Mesenchymal stem cell (in vitro differentiated cells and primary cell): ENCODE measurements around the gene DSP.

ENCODE experiments used
- DNase-seq: peaks from one replicate; pipeline ENCODE4 v3.0.0-alpha.2; 2013
- H2AFZ ChIP-seq: one replicate; pipeline ENCODE4 v1.6.1; 2013; ENCODE audit warnings: low read depth, mild to moderate bottlenecking, control low read depth, inconsistent platforms, low read length, moderate library complexity
- H2AK5ac ChIP-seq: 2 replicates; pipeline ENCODE4 v1.6.1; 2013; ENCODE audit warnings: low read length, moderate library complexity, mild to moderate bottlenecking, inconsistent platforms; ENCODE audit not compliant: severe bottlenecking
- H2BK120ac ChIP-seq: one replicate; pipeline ENCODE4 v1.6.1; 2013; ENCODE audit warnings: low read depth, mild to moderate bottlenecking, inconsistent platforms, low read length, moderate library complexity
- H2BK12ac ChIP-seq, 2 experiments: one replicate each; pipeline ENCODE4 v1.6.1; 2013; ENCODE audit warnings: inconsistent platforms in 2 of 2, low read length in 2 of 2, mild to moderate bottlenecking in 2 of 2, moderate library complexity in 2 of 2, control low read depth in 1 of 2
- H2BK15ac ChIP-seq: one replicate; pipeline ENCODE4 v1.6.1; 2013; ENCODE audit warnings: mild to moderate bottlenecking, low read depth, inconsistent platforms; ENCODE audit not compliant: poor library complexity, severe bottlenecking
- H2BK5ac ChIP-seq: 2 replicates; pipeline ENCODE4 v1.6.1; 2013; ENCODE audit warnings: low read depth, mild to moderate bottlenecking, low read length, control low read depth, inconsistent platforms; ENCODE audit not compliant: poor library complexity, severe bottlenecking
- H3K14ac ChIP-seq, 2 experiments: one replicate each; pipeline ENCODE4 v1.6.1; 2013; ENCODE audit warnings: inconsistent platforms in 2 of 2, low read length in 2 of 2, control low read depth in 1 of 2, mild to moderate bottlenecking in 1 of 2, moderate library complexity in 1 of 2
- H3K18ac ChIP-seq, 2 experiments: one replicate each; pipeline ENCODE4 v1.6.1; 2013; ENCODE audit warnings: inconsistent platforms in 2 of 2, low read length in 2 of 2, control low read depth in 1 of 2, low read depth in 1 of 2, mild to moderate bottlenecking in 1 of 2
- H3K23ac ChIP-seq, 2 experiments: one replicate each; pipeline ENCODE4 v1.6.1; 2013; ENCODE audit warnings: inconsistent platforms in 2 of 2, low read length in 2 of 2, mild to moderate bottlenecking in 2 of 2, moderate library complexity in 2 of 2, control low read depth in 1 of 2
- H3K27ac ChIP-seq: 2 replicates; pipeline ENCODE4 v1.5.1; 2013; ENCODE audit warnings: mild to moderate bottlenecking, moderate library complexity, low read length, control low read depth, inconsistent platforms; ENCODE audit not compliant: poor library complexity, severe bottlenecking
- H3K27me3 ChIP-seq, 2 experiments: 2 replicates each; pipeline versions ENCODE4 v1.6.1 to v1.7.0; 2013; ENCODE audit warnings: low read length in 2 of 2, mild to moderate bottlenecking in 2 of 2, moderate library complexity in 2 of 2, control low read depth in 1 of 2, inconsistent platforms in 1 of 2; ENCODE audit not compliant: control insufficient read depth in 1 of 2, insufficient read depth in 1 of 2
- H3K36me3 ChIP-seq, 2 experiments: 2 replicates each; pipeline versions ENCODE4 v1.6.1 to v1.7.0; 2013; ENCODE audit warnings: low read length in 2 of 2, control low read depth in 1 of 2, inconsistent platforms in 1 of 2, low read depth in 1 of 2, mild to moderate bottlenecking in 1 of 2; ENCODE audit not compliant: insufficient read depth in 2 of 2, control insufficient read depth in 1 of 2
- H3K4ac ChIP-seq, 2 experiments: one replicate each; pipeline ENCODE4 v1.6.1; 2013; ENCODE audit warnings: inconsistent platforms in 2 of 2, low read length in 2 of 2, mild to moderate bottlenecking in 2 of 2, moderate library complexity in 2 of 2, control low read depth in 1 of 2, low read depth in 1 of 2
- H3K4me1 ChIP-seq: 2 replicates; pipeline ENCODE4 v1.6.1; 2013; ENCODE audit warnings: low read depth, low read length, control low read depth; ENCODE audit not compliant: control insufficient read depth, insufficient read depth
- H3K4me2 ChIP-seq: 2 replicates; pipeline ENCODE4 v1.6.1; 2013; ENCODE audit warnings: low read length, mild to moderate bottlenecking, inconsistent platforms; ENCODE audit not compliant: poor library complexity, severe bottlenecking
- H3K4me3 ChIP-seq, 2 experiments: 2 replicates each; pipeline versions ENCODE4 v1.5.1 to v1.7.0; 2013; ENCODE audit warnings: low read length in 2 of 2, mild to moderate bottlenecking in 2 of 2, control low read depth in 1 of 2, low read depth in 1 of 2; ENCODE audit not compliant: insufficient read depth in 1 of 2
- H3K79me1 ChIP-seq: replicated peaks from 2 replicates; pipeline ENCODE4 v1.6.1; 2013; ENCODE audit warnings: mild to moderate bottlenecking, control low read depth, low read length, inconsistent platforms; ENCODE audit not compliant: poor library complexity, severe bottlenecking
- H3K9ac ChIP-seq: 2 replicates; pipeline ENCODE4 v1.7.0; 2013; ENCODE audit warnings: mild to moderate bottlenecking, low read length, moderate library complexity
- H3K9me3 ChIP-seq: 2 replicates; pipeline ENCODE4 v1.7.0; 2013; ENCODE audit warnings: mild to moderate bottlenecking, low read length; ENCODE audit not compliant: control insufficient read depth
- H4K8ac ChIP-seq: one replicate; pipeline ENCODE4 v1.6.1; 2013; ENCODE audit warnings: inconsistent platforms, mild to moderate bottlenecking, low read length, moderate library complexity
- H4K91ac ChIP-seq: one replicate; pipeline ENCODE4 v1.6.1; 2013; ENCODE audit warnings: mild to moderate bottlenecking, low read length, inconsistent platforms
- WGBS: methylation state at CpG from one replicate; pipeline ENCODE4 v1.1.7; 2013; ENCODE audit warnings: mixed read lengths; 5-methylcytosine and 5-hydroxymethylcytosine counted together

DSP gene

DNA sequence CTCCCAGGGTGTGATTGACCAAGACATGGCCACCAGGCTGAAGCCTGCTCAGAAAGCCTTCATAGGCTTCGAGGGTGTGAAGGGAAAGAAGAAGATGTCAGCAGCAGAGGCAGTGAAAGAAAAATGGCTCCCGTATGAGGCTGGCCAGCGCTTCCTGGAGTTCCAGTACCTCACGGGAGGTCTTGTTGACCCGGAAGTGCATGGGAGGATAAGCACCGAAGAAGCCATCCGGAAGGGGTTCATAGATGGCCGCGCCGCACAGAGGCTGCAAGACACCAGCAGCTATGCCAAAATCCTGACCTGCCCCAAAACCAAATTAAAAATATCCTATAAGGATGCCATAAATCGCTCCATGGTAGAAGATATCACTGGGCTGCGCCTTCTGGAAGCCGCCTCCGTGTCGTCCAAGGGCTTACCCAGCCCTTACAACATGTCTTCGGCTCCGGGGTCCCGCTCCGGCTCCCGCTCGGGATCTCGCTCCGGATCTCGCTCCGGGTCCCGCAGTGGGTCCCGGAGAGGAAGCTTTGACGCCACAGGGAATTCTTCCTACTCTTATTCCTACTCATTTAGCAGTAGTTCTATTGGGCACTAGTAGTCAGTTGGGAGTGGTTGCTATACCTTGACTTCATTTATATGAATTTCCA, 43.9 kb downstream of the DSP start:
- WGBS: 98% methylated on average over 20 of the region's 28 CpGs
- H3K9ac ChIP-seq: no peak overlapping the region
- no peak for DNase-seq

DNA sequence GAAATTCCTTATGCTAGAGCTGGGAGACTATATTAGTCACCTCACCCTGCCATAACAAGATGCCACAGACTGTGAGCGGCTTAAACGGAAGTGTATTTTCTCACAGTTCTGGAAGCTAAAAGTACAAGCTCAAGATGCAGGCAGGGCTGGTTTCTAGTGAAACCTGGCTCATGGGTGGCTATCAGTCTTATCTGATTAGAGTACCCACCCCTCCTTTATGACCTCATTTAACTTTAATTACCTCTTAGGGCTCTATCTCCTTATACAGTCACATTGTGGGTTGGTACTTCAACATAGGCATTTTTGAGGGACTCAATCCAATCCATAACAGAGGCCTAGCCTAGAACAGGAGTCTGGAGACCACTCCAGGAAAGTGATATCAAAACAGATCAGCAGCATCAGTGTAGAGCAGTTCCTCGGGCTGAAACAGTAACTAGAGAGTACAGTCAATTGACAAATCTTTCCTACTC, 46.2 kb downstream of the DSP start:
- H4K91ac ChIP-seq: no peak overlapping the region
- H3K27me3 ChIP-seq: no peaks in the 10 kb centered on the region
- H3K4ac ChIP-seq: no peak overlapping the region
- no peak overlapping the region for H3K9ac ChIP-seq
- H3K18ac ChIP-seq: no peak overlapping the region
- H3K36me3 ChIP-seq: peaks cover 0 to 26% of the 10 kb centered on the region in 2 experiments
- no peak overlapping the region for H3K4me3 ChIP-seq
- no peak overlapping the region for H4K8ac ChIP-seq
- H2BK12ac ChIP-seq: peak overlapping the region in 1 of 2 experiments; percentile 44
- no peak overlapping the region for H3K4me2 ChIP-seq
- H3K23ac ChIP-seq: no peak overlapping the region
- H2BK120ac ChIP-seq: no peak overlapping the region
- peaks cover 16% of the 10 kb centered on the region for H3K79me1 ChIP-seq
- H3K27ac ChIP-seq: peak overlapping the region; percentile 56
- H3K14ac ChIP-seq: no peak overlapping the region
- peak; percentile 45 for DNase-seq
- no peak overlapping the region for H2AFZ ChIP-seq
- no peak overlapping the region for H2BK15ac ChIP-seq
- no peak overlapping the region for H2AK5ac ChIP-seq
- no peak overlapping the region for H2BK5ac ChIP-seq
- no peaks in the 10 kb centered on the region for H3K9me3 ChIP-seq
- H3K4me1 ChIP-seq: peaks cover 5% of the 10 kb centered on the region
- 79% methylated on average over 2 of the region's 3 CpGs for WGBS

More for the DNA sequence above, 43.9 kb downstream of the DSP start:
- H3K18ac ChIP-seq: no peak overlapping the region
- no peak overlapping the region for H2AFZ ChIP-seq
- no peak overlapping the region for H3K4me2 ChIP-seq
- H3K23ac ChIP-seq: no peak overlapping the region
- H3K27ac ChIP-seq: no peak overlapping the region
- no peaks in the 10 kb centered on the region for H3K27me3 ChIP-seq
- H4K91ac ChIP-seq: no peak overlapping the region
- no peak overlapping the region for H2BK120ac ChIP-seq
- H2BK5ac ChIP-seq: no peak overlapping the region
- no peak overlapping the region for H2BK12ac ChIP-seq
- H3K79me1 ChIP-seq: peaks cover 22% of the 10 kb centered on the region
- no peak overlapping the region for H2BK15ac ChIP-seq
- H4K8ac ChIP-seq: no peak overlapping the region
- H3K4me1 ChIP-seq: peaks cover 4% of the 10 kb centered on the region
- no peak overlapping the region for H2AK5ac ChIP-seq
- no peaks in the 10 kb centered on the region for H3K9me3 ChIP-seq
- H3K4ac ChIP-seq: no peak overlapping the region
- H3K14ac ChIP-seq: no peak overlapping the region
- peaks cover 0 to 34% of the 10 kb centered on the region in 2 experiments for H3K36me3 ChIP-seq
- H3K4me3 ChIP-seq: no peak overlapping the region

DNA sequence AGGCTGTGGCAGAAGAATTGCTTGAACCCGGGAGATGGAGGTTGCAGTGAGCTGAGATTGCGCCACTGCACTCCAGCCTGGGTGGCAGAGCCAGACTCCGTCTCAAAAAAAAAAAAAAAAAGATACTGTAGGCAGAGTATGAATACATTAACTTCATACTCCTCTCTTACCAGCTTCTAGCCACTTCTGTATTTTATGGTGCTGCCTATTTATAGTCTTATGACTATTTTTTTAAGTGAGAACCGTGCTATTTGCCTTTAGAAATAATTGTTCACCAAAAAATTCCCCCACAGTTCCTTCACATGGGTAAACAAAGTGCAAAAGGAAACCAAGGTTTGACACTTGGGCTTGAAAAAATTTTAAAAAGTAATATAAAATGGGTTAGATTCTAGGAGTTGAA, 47.0 kb downstream of the DSP start:
- Histone ChIP-seq H3K4me1 (peaks cover 5% of the 10 kb centered on the region), H3K79me1 (peaks cover 11% of the 10 kb centered on the region), H2BK12ac (no peak overlapping the region), H2AK5ac (no peak overlapping the region), H2BK15ac (no peak overlapping the region), H2AFZ (no peak overlapping the region), H3K14ac (no peak overlapping the region), H3K4ac (no peak overlapping the region), H4K8ac (no peak overlapping the region), H3K4me2 (no peak overlapping the region), H4K91ac (no peak overlapping the region), H2BK120ac (no peak overlapping the region), H3K4me3 (no peak overlapping the region), H2BK5ac (no peak overlapping the region), H3K18ac (no peak overlapping the region), H3K36me3 (peaks cover under 1 to 17% of the 10 kb centered on the region in 2 experiments), H3K9ac (no peak overlapping the region), H3K9me3 (no peaks in the 10 kb centered on the region), H3K27me3 (no peaks in the 10 kb centered on the region), H3K23ac (no peak overlapping the region), H3K27ac (no peak overlapping the region)
- WGBS: 100% methylated on average over 1 of the region's 4 CpGs
- DNase-seq: no peak

DNA sequence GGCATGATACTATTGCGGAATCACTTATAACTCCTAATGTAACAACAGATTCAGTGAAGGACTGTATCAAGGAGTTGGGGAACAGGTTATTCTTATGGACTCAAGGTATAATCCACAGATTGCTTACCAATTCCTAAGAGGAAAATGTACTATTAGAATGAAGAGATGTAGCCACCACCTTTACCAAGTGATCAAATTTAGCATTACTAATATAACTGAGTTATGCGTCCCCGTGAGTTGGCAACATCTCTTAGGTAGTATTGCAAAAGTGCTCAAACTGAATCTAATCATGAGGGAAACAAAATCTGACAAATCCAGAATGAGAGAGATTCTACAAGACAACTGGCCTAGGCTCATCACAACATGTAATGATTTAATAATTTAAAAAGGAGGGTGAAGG, 47.8 kb downstream of the DSP start:
- Histone ChIP-seq H3K4me3 (no peak overlapping the region), H2AFZ (no peak overlapping the region), H3K9me3 (no peaks in the 10 kb centered on the region), H3K4ac (no peak overlapping the region), H3K23ac (no peak overlapping the region), H3K14ac (no peak overlapping the region), H2BK5ac (no peak overlapping the region), H3K18ac (no peak overlapping the region), H2BK120ac (no peak overlapping the region), H3K79me1 (peaks cover 8% of the 10 kb centered on the region), H4K8ac (no peak overlapping the region), H3K4me2 (no peak overlapping the region), H4K91ac (no peak overlapping the region), H2AK5ac (no peak overlapping the region), H3K9ac (peak overlapping the region; percentile 86), H3K27ac (no peak overlapping the region), H3K27me3 (no peaks in the 10 kb centered on the region), H3K36me3 (peaks cover 8 to 11% of the 10 kb centered on the region in 2 experiments), H3K4me1 (peaks cover 5% of the 10 kb centered on the region), H2BK15ac (no peak overlapping the region), H2BK12ac (no peak overlapping the region)
- no peak for DNase-seq
- 100% methylated on average over 1 of the region's 3 CpGs for WGBS
